Fibroblast of lung (primary cell): ENCODE results near the gene MYH10. TPM values are rescaled to one million over a fixed set of nuclear protein-coding genes. Genes with fewer than 3 reads are reported as not detected.

Experiments used
- DNase-seq, 2 donors: peaks; one replicate each; pipeline versions ENCODE4 v3.0.0 to v3.0.0-alpha.2; 2010; ENCODE audit warnings: low read depth in 2 of 2
- H2AFZ ChIP-seq: 2 replicates; pipeline ENCODE4 v1.5.1; 2012; ENCODE audit warnings: low read length, control low read depth, inconsistent platforms
- H3K27ac ChIP-seq: 2 replicates; pipeline ENCODE4 v1.5.1; 2011; ENCODE audit warnings: low read length, control low read depth; ENCODE audit not compliant: insufficient read depth
- H3K27me3 ChIP-seq: 2 replicates; pipeline ENCODE4 v1.5.1; 2011; ENCODE audit warnings: mild to moderate bottlenecking, low read length; ENCODE audit not compliant: control insufficient read depth, insufficient read depth
- H3K36me3 ChIP-seq: 2 replicates; pipeline ENCODE4 v1.5.1; 2011; ENCODE audit warnings: low read length; ENCODE audit not compliant: control insufficient read depth, insufficient read depth
- H3K4me1 ChIP-seq: 2 replicates; pipeline ENCODE4 v1.5.1; 2011; ENCODE audit warnings: low read length; ENCODE audit not compliant: control insufficient read depth, insufficient read depth; ENCODE audit errors: extremely low read depth
- H3K4me2 ChIP-seq: 2 replicates; pipeline ENCODE4 v1.5.1; 2011; ENCODE audit warnings: low read length, control low read depth; ENCODE audit not compliant: insufficient read depth; ENCODE audit errors: extremely low read depth
- H3K4me3 ChIP-seq, 4 experiments: fragments of 200-600 bp in 1 of 4; sonication (generic) in 1 of 4; replicated peaks in 1 of 4; 2 replicates each; pipeline ENCODE4 v1.5.1; 2011 to 2016; ENCODE audit warnings: low read length in 4 of 4, low read depth in 3 of 4, mild to moderate bottlenecking in 3 of 4, control low read depth in 2 of 4, inconsistent platforms in 1 of 4, mixed read lengths in 1 of 4; ENCODE audit not compliant: insufficient read depth in 1 of 4; ENCODE audit errors: control extremely low read depth in 1 of 4
- H3K79me2 ChIP-seq: 2 replicates; pipeline ENCODE4 v1.5.1; 2012; ENCODE audit warnings: mild to moderate bottlenecking, low read length, inconsistent platforms; ENCODE audit not compliant: control insufficient read depth, insufficient read depth
- H3K9ac ChIP-seq: 2 replicates; pipeline ENCODE4 v1.5.1; 2011; ENCODE audit warnings: mild to moderate bottlenecking, low read length, control low read depth; ENCODE audit not compliant: insufficient read depth
- H3K9me3 ChIP-seq: 2 replicates; pipeline ENCODE4 v1.5.1; 2012; ENCODE audit warnings: low read depth, low read length; ENCODE audit not compliant: control insufficient read depth, insufficient read depth
- H4K20me1 ChIP-seq: 2 replicates; pipeline ENCODE4 v1.5.1; 2011; ENCODE audit warnings: low read length; ENCODE audit not compliant: control insufficient read depth, insufficient read depth; ENCODE audit errors: extremely low read depth
- CTCF ChIP-seq, 2 donors: IDR thresholded peaks in 1 of 2; conservative IDR thresholded peaks in 1 of 2; 1 replicate in 1 of 2; 2 replicates in 1 of 2; pipeline ENCODE4 v1.5.1; 2011 to 2012; ENCODE audit warnings: low read length in 2 of 2, control low read depth in 1 of 2, inconsistent platforms in 1 of 2, low read depth in 1 of 2, mild to moderate bottlenecking in 1 of 2
- EZH2 ChIP-seq: IDR thresholded peaks from 2 replicates; pipeline ENCODE4 v1.5.1; 2012; ENCODE audit warnings: low read length, control low read depth, mild to moderate bottlenecking; ENCODE audit errors: missing control alignments
- polyA plus RNA-seq, 2 donors: library from polyadenylated mRNA; depleted of rRNA in 1 of 2; stranded (reverse) in 1 of 2; unstranded in 1 of 2; fragments of >200 nt; gene quantifications; 2 replicates each; pipeline ENCODE4 v1.2.1, GENCODE V29; 2011 to 2012; ENCODE audit warnings: missing spikeins in 1 of 2
- total RNA-seq: library from RNA; depleted of rRNA; stranded (reverse); fragments of >200 nt; gene quantifications from 2 replicates; pipeline ENCODE4 v1.2.1, GENCODE V29; 2014

The MYH10 gene
- total and polyA plus RNA-seq, 2 donors (not counting 1 experiment from before 2014, with no cell fraction given) = 54.6 to 104 TPM

- Histone ChIP-seq H3K9me3 (no peaks in the 10 kb centered on the region), H2AFZ (peak overlapping the region; percentile 3), H3K36me3 (peaks cover 2% of the 10 kb centered on the region), H3K27ac (peak overlapping the region; percentile 99), H3K79me2 (peaks cover 53% of the 10 kb centered on the region), H3K4me1 (no peaks in the 10 kb centered on the region), H3K4me2 (peak overlapping the region; percentile 20), H3K27me3 (no peaks in the 10 kb centered on the region), H3K4me3 (peak overlapping the region; percentile 78 to 100 (median 92)), H3K9ac (peak overlapping the region; percentile 99), H4K20me1 (no peaks in the 10 kb centered on the region)
- no peak for TF ChIP-seq CTCF (conservative IDR thresholded peaks at IDR 0.05 in 1 of 2, IDR thresholded peaks at IDR 0.05 in 1 of 2; ENCODE audit: low read depth in 1 of 2, low read length in 2 of 2)
- no peak for TF ChIP-seq EZH2
- DNase-seq = peak; percentile 56 to 64
Measured at GRCh38 chr17:8436169-8436843, 194.2 kb downstream of the MYH10 start.

GRCh38 chr17:8435245-8436168, 195.0 kb downstream of the MYH10 start, which contains the start of gene NDEL1:
Gene NDEL1 (plus strand): TSS chr17:8435884. CDS start chr17:8444272, 8,388 bp downstream.
- H3K79me2 ChIP-seq = peaks cover 45% of the 10 kb centered on the region
- H4K20me1 ChIP-seq = no peaks in the 10 kb centered on the region
- H3K9ac ChIP-seq = peak within 1 kb of the TSS; percentile 99
- peak; percentile 97 to 98 for DNase-seq
- no peaks in the 10 kb centered on the region for H3K9me3 ChIP-seq
- H2AFZ ChIP-seq = peak within 1 kb of the TSS; percentile 94
- no peaks in the 10 kb centered on the region for H3K4me1 ChIP-seq
- no peak for TF ChIP-seq EZH2
- no peak for TF ChIP-seq CTCF (conservative IDR thresholded peaks at IDR 0.05 in 1 of 2, IDR thresholded peaks at IDR 0.05 in 1 of 2; ENCODE audit: low read depth in 1 of 2, low read length in 2 of 2)
- peaks cover under 1% of the 10 kb centered on the region for H3K36me3 ChIP-seq
- H3K27me3 ChIP-seq = no peaks in the 10 kb centered on the region
- H3K4me2 ChIP-seq = peak within 1 kb of the TSS; percentile 95
- H3K27ac ChIP-seq = peak within 1 kb of the TSS; percentile 99
- H3K4me3 ChIP-seq = peak within 1 kb of the TSS; percentile 78 to 100 (median 92)

GRCh38 chr17:8430966-8431365, 199.6 kb downstream of the MYH10 start:
- H3K9me3 ChIP-seq = no peaks in the 10 kb centered on the region
- no peaks in the 10 kb centered on the region for H3K27me3 ChIP-seq
- peaks cover under 1% of the 10 kb centered on the region for H3K79me2 ChIP-seq
- DNase-seq = peak; percentile 30 to 87
- peak overlapping the region; percentile 35 for H3K4me2 ChIP-seq
- no peaks in the 10 kb centered on the region for H3K4me1 ChIP-seq
- no peak overlapping the region for H3K27ac ChIP-seq
- no peaks in the 10 kb centered on the region for H3K36me3 ChIP-seq
- H3K4me3 ChIP-seq = no peak overlapping the region
- H4K20me1 ChIP-seq = no peaks in the 10 kb centered on the region
- no peak overlapping the region for H3K9ac ChIP-seq
- peak overlapping the region; percentile 55 for H2AFZ ChIP-seq
- TF ChIP-seq EZH2 (no peak), CTCF (conservative IDR thresholded peaks at IDR 0.05 in 1 of 2, IDR thresholded peaks at IDR 0.05 in 1 of 2; ENCODE audit: low read depth in 1 of 2, low read length in 2 of 2) (no peak)
